AG04450 (cell line): Measurements from ENCODE around the gene SHISAL2B. TPM values are rescaled to one million over a fixed set of nuclear protein-coding genes. Genes with fewer than 3 reads are reported as not detected.
A peak's percentile ranks its signal among the peaks of the same experiment; 100 is the strongest.

Source experiments
- CTCF ChIA-PET: fragments of 300-600, 350-600 bp; formaldehyde crosslinking; extraction: SDS; loops from one replicate; lab custom pipeline; 2022; ENCODE audit warnings: antibody characterized with exemption, inconsistent platforms; lab: Charles Lee
- POLR2A ChIA-PET: fragments of 350-600 bp; formaldehyde crosslinking; extraction: SDS; loops from one replicate; lab custom pipeline; 2021; ENCODE audit warnings: antibody characterized with exemption, inconsistent platforms; lab: Yijun Ruan, JAX
- DNase-seq: peaks from one replicate; pipeline ENCODE4 v3.0.0-alpha.2; 2011; ENCODE audit warnings: low read depth, low spot score
- H3K27ac ChIP-seq: one replicate; pipeline ENCODE4 v1.5.1; 2012; ENCODE audit warnings: low read depth, low read length, control low read depth
- H3K27me3 ChIP-seq: one replicate; pipeline ENCODE4 v1.6.0; 2012; ENCODE audit warnings: low read length; ENCODE audit not compliant: control insufficient read depth, insufficient read depth
- H3K4me3 ChIP-seq: 2 replicates; pipeline ENCODE4 v1.5.1; 2011; ENCODE audit warnings: mild to moderate bottlenecking, low read depth, low read length, control low read depth
- H3K9me3 ChIP-seq: 2 replicates; pipeline ENCODE4 v1.5.1; 2012; ENCODE audit warnings: low read length; ENCODE audit not compliant: control insufficient read depth, insufficient read depth
- polyA plus RNA-seq: library from polyadenylated mRNA; depleted of rRNA; stranded (reverse); fragments of >200 nt; gene quantifications from 2 replicates; pipeline ENCODE4 v1.2.3, GENCODE V29; 2011
- TF ChIP-seq, protein P1 (sequence below): IDR thresholded peaks from 2 replicates; pipeline ENCODE4 v1.5.1; 2011; ENCODE audit warnings: low read depth, low read length, control low read depth, inconsistent platforms

Gene SHISAL2B
- polyA plus RNA-seq, 1 experiment = not detected

DNA sequence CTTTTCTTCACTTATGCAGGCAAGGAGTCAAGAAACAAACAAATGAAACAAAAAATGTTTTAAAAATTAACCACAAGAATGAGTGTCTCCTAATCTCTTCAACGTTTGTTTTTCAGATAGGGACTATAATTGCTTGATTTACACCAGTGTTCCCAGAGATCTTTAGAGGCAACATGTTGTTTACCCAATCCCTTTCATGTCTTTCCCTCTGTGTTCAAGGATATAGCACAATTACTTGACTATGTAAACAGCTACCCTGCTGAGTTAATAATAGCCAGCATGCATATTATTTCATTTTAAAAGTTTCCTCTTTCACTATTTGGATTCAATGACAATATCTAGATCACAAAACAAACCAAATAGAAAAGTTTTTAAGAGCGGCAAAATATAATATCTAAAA, 25.1 kb upstream of the SHISAL2B start:
- H3K4me3 ChIP-seq = no peak overlapping the region
- H3K9me3 ChIP-seq = no peaks in the 10 kb centered on the region
- ChIA-PET POLR2A (no interaction called here), CTCF (no interaction called here)
- H3K27me3 ChIP-seq = no peaks in the 10 kb centered on the region
- no peak overlapping the region for H3K27ac ChIP-seq
- TF ChIP-seq, protein P1, sequence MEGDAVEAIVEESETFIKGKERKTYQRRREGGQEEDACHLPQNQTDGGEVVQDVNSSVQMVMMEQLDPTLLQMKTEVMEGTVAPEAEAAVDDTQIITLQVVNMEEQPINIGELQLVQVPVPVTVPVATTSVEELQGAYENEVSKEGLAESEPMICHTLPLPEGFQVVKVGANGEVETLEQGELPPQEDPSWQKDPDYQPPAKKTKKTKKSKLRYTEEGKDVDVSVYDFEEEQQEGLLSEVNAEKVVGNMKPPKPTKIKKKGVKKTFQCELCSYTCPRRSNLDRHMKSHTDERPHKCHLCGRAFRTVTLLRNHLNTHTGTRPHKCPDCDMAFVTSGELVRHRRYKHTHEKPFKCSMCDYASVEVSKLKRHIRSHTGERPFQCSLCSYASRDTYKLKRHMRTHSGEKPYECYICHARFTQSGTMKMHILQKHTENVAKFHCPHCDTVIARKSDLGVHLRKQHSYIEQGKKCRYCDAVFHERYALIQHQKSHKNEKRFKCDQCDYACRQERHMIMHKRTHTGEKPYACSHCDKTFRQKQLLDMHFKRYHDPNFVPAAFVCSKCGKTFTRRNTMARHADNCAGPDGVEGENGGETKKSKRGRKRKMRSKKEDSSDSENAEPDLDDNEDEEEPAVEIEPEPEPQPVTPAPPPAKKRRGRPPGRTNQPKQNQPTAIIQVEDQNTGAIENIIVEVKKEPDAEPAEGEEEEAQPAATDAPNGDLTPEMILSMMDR = no peak
- no peak for DNase-seq

DNA sequence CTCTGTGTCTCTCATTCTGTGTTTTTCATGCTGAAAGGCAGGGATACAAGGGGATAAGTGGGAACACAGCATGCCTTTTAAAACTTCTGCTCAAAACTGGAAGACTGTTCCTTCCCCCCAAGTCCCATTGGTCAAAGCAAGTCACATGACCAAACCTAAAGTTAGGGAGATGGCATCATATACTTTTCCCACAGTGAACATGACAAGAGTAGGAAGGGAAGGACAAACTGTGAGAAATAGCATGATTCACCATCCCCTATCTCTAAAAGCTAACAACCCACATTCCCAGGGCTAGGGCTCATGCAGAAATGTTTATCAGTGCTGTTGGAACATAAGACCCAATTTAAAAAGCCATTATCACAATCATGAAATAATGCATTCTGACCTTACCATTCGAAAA, 24.2 kb upstream of the SHISAL2B start:
- no peaks in the 10 kb centered on the region for H3K27me3 ChIP-seq
- H3K9me3 ChIP-seq = no peaks in the 10 kb centered on the region
- ChIA-PET CTCF (no interaction called here), POLR2A (no interaction called here)
- TF ChIP-seq, protein P1 = no peak
- DNase-seq = peak; percentile 29
- H3K27ac ChIP-seq = no peak overlapping the region
- H3K4me3 ChIP-seq = no peak overlapping the region

DNA sequence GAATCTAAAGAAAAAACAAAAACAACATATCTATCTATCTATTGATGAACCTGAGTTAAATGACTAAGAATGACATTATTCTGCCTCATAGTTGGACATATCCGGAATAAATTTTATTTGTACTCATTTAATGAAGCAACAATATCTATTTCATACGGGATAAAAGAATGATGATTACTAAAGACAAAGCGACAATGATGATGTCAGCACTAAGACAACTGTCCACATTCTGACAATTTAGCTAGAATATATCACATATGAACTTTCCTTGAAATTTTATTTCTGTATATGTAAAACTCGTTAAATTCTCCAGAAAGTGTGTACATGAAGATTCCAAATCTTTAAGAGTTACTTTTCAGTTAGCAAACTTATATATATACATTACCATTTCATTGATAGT, 23.2 kb upstream of the SHISAL2B start:
- DNase-seq = no peak
- CTCF ChIA-PET = no interaction called here
- TF ChIP-seq, protein P1 = no peak
- no peak overlapping the region for H3K4me3 ChIP-seq
- POLR2A ChIA-PET = no interaction called here
- no peaks in the 10 kb centered on the region for H3K27me3 ChIP-seq
- no peaks in the 10 kb centered on the region for H3K9me3 ChIP-seq
- no peak overlapping the region for H3K27ac ChIP-seq

DNA sequence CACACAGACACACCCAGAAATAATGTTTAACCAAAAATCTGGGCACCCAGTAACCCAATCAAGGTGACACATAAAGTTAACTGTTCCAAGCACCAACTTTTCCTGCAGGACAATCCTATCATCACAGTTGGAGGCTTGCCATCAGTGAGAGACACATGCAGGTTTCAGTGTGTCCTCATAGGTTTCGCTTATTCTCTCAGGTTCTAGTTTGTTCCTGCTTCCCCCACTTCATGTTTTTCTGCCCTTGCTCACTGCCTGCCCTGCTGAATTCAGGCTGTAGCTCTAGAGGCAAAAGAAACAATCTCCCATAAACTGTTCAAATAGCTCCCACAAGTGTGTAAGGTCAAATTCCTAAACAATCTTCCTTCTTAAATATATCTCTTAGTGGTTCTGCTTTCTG, 20.0 kb upstream of the SHISAL2B start:
- H3K27me3 ChIP-seq = peaks cover 2% of the 10 kb centered on the region
- H3K4me3 ChIP-seq = no peak overlapping the region
- CTCF ChIA-PET = no interaction called here
- no peak overlapping the region for H3K27ac ChIP-seq
- DNase-seq = no peak
- POLR2A ChIA-PET = no interaction called here
- no peaks in the 10 kb centered on the region for H3K9me3 ChIP-seq
- TF ChIP-seq, protein P1 = no peak

DNA sequence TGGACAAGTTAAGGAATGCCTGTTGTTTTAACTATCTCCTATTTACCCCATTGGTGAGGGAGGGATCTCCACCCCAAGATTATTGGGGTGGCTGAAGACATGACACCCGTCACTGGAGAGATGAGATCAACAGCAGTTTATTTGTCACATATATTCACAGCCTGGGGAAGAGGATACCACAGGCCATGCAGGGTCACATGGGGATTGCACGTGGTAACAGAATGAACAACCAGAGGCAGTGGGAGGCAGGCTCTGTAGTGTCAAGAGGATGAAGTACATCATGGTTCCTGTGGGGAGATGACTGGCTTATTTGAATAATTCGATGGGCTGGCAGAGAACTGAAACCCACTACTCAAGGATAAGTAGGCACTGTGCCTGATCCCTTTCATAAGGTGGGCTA, 18.6 kb upstream of the SHISAL2B start:
- no peak overlapping the region for H3K27ac ChIP-seq
- DNase-seq = no peak
- POLR2A ChIA-PET = no interaction called here
- H3K4me3 ChIP-seq = no peak overlapping the region
- peaks cover 2% of the 10 kb centered on the region for H3K27me3 ChIP-seq
- CTCF ChIA-PET = no interaction called here
- no peaks in the 10 kb centered on the region for H3K9me3 ChIP-seq
- TF ChIP-seq, protein P1 = no peak
